H9 (cell line): ENCODE measurements around the gene CPD. TPM values are rescaled to one million over a fixed set of nuclear protein-coding genes. Genes with fewer than 3 reads are reported as not detected.

Source experiments
- DNase-seq: peaks from one replicate; pipeline ENCODE4 v3.0.0-alpha.2; 2017
- H2AFZ ChIP-seq: one replicate; pipeline ENCODE4 v1.6.1; 2013; ENCODE audit warnings: mild to moderate bottlenecking, low read length, control low read depth, moderate library complexity
- H2AK5ac ChIP-seq: 2 replicates; pipeline ENCODE4 v1.6.1; 2013; ENCODE audit warnings: low read length, control low read depth, mixed read lengths; ENCODE audit not compliant: insufficient read length
- H2BK120ac ChIP-seq: one replicate; pipeline ENCODE4 v1.6.1; 2013; ENCODE audit warnings: low read depth, mild to moderate bottlenecking, low read length, control low read depth, inconsistent platforms; ENCODE audit not compliant: poor library complexity, severe bottlenecking
- H2BK12ac ChIP-seq: 2 replicates; pipeline ENCODE4 v1.6.1; 2013; ENCODE audit warnings: low read length, control low read depth, mixed read lengths, low read depth; ENCODE audit not compliant: insufficient read length
- H2BK15ac ChIP-seq: 2 replicates; pipeline ENCODE4 v1.6.1; 2013; ENCODE audit warnings: low read depth, low read length, control low read depth
- H2BK20ac ChIP-seq: one replicate; pipeline ENCODE4 v1.6.1; 2013; ENCODE audit warnings: low read depth, mild to moderate bottlenecking, low read length, control low read depth, inconsistent platforms; ENCODE audit not compliant: poor library complexity, severe bottlenecking
- H2BK5ac ChIP-seq: 2 replicates; pipeline ENCODE4 v1.6.1; 2013; ENCODE audit warnings: low read length, control low read depth, mixed read lengths; ENCODE audit not compliant: insufficient read length
- H3K14ac ChIP-seq: 2 replicates; pipeline ENCODE4 v1.6.1; 2013; ENCODE audit warnings: low read length, control low read depth; ENCODE audit not compliant: insufficient read depth
- H3K18ac ChIP-seq: 2 replicates; pipeline ENCODE4 v1.6.1; 2013; ENCODE audit warnings: low read depth, mild to moderate bottlenecking, mixed read lengths, low read length, control low read depth; ENCODE audit not compliant: insufficient read length
- H3K23ac ChIP-seq: 2 replicates; pipeline ENCODE4 v1.6.1; 2013; ENCODE audit warnings: low read length, control low read depth, mixed read lengths, low read depth; ENCODE audit not compliant: insufficient read length
- H3K23me2 ChIP-seq: 2 replicates; pipeline ENCODE4 v1.6.1; 2013; ENCODE audit warnings: low read depth, mild to moderate bottlenecking, mixed read lengths, low read length, control low read depth; ENCODE audit not compliant: insufficient read length, poor library complexity, severe bottlenecking
- H3K27ac ChIP-seq: 2 replicates; pipeline ENCODE4 v1.5.1; 2013; ENCODE audit warnings: low read length, control low read depth, mixed read lengths, low read depth; ENCODE audit not compliant: insufficient read length
- H3K27me3 ChIP-seq: 2 replicates; pipeline ENCODE4 v1.6.1; 2013; ENCODE audit warnings: low read length, control low read depth, inconsistent platforms; ENCODE audit not compliant: insufficient read depth
- H3K4ac ChIP-seq: 2 replicates; pipeline ENCODE4 v1.6.1; 2013; ENCODE audit warnings: low read depth, mild to moderate bottlenecking, control low read depth, inconsistent platforms, low read length, moderate library complexity
- H3K4me1 ChIP-seq: 2 replicates; pipeline ENCODE4 v1.6.1; 2013; ENCODE audit warnings: low read length, control low read depth, inconsistent platforms; ENCODE audit not compliant: insufficient read depth
- H3K4me2 ChIP-seq: 2 replicates; pipeline ENCODE4 v1.6.1; 2013; ENCODE audit warnings: low read length, control low read depth, mixed read lengths; ENCODE audit not compliant: insufficient read length, insufficient read depth
- H3K56ac ChIP-seq: 2 replicates; pipeline ENCODE4 v1.6.1; 2013; ENCODE audit warnings: low read depth, mild to moderate bottlenecking, mixed read lengths, low read length, control low read depth; ENCODE audit not compliant: insufficient read length
- H3K79me1 ChIP-seq: 2 replicates; pipeline ENCODE4 v1.6.1; 2013; ENCODE audit warnings: low read depth, mild to moderate bottlenecking, moderate library complexity, low read length, control low read depth, inconsistent platforms; ENCODE audit not compliant: insufficient read depth, poor library complexity, severe bottlenecking
- H3K79me2 ChIP-seq: 2 replicates; pipeline ENCODE4 v1.6.1; 2013; ENCODE audit warnings: low read length, control low read depth, inconsistent platforms; ENCODE audit not compliant: insufficient read depth
- H3K9ac ChIP-seq: 2 replicates; pipeline ENCODE4 v1.6.1; 2013; ENCODE audit warnings: low read length, control low read depth, mixed read lengths; ENCODE audit not compliant: insufficient read length; ENCODE audit errors: extremely low read depth
- H3K9me3 ChIP-seq: one replicate; pipeline ENCODE4 v1.6.1; 2013; ENCODE audit warnings: low read depth, low read length, inconsistent platforms; ENCODE audit not compliant: control insufficient read depth
- H3T11ph ChIP-seq: one replicate; pipeline ENCODE4 v1.6.1; 2013; ENCODE audit warnings: mild to moderate bottlenecking, low read length, control low read depth, inconsistent platforms
- H4K20me1 ChIP-seq: one replicate; pipeline ENCODE4 v1.6.1; 2013; ENCODE audit not compliant: control insufficient read depth, insufficient read length, insufficient read depth
- H4K5ac ChIP-seq: 2 replicates; pipeline ENCODE4 v1.6.1; 2013; ENCODE audit warnings: low read depth, mild to moderate bottlenecking, mixed read lengths, low read length, control low read depth; ENCODE audit not compliant: insufficient read length
- H4K8ac ChIP-seq: replicated peaks from 2 replicates; pipeline ENCODE4 v1.6.1; 2013; ENCODE audit warnings: low read length, control low read depth, mixed read lengths, low read depth; ENCODE audit not compliant: insufficient read length
- H4K91ac ChIP-seq: 2 replicates; pipeline ENCODE4 v1.6.1; 2013; ENCODE audit warnings: low read depth, mild to moderate bottlenecking, moderate library complexity, mixed read lengths, low read length, control low read depth; ENCODE audit not compliant: insufficient read length
- H3K27ac Mint-ChIP-seq, 3 experiments: 2 replicates in 2 of 3; 3 replicates in 1 of 3; pipeline ENCODE4 v1.8.0; 2020 to 2021; ENCODE audit warnings: mixed read lengths in 3 of 3, mild to moderate bottlenecking in 1 of 3, moderate library complexity in 1 of 3
- H3K27me3 Mint-ChIP-seq: 2 replicates; pipeline ENCODE4 v1.8.0; 2021; ENCODE audit warnings: low read depth, mild to moderate bottlenecking, moderate library complexity, mixed read lengths
- H3K36me3 Mint-ChIP-seq, 3 experiments: 2 replicates in 2 of 3; 3 replicates in 1 of 3; pipeline ENCODE4 v1.8.0; 2020 to 2021; ENCODE audit warnings: low read depth in 3 of 3, mixed read lengths in 3 of 3; ENCODE audit not compliant: insufficient read depth in 1 of 3
- H3K4me1 Mint-ChIP-seq, 2 experiments: 2 replicates each; pipeline ENCODE4 v1.8.0; 2020; ENCODE audit warnings: mixed read lengths in 2 of 2
- H3K4me3 Mint-ChIP-seq, 2 experiments: 2 replicates in 1 of 2; 3 replicates in 1 of 2; pipeline ENCODE4 v1.8.0; 2020 to 2021; ENCODE audit warnings: mild to moderate bottlenecking in 2 of 2, mixed read lengths in 2 of 2, moderate library complexity in 1 of 2
- H3K9me3 Mint-ChIP-seq, 2 experiments: 2 replicates in 1 of 2; 3 replicates in 1 of 2; pipeline ENCODE4 v1.8.0; 2020; ENCODE audit warnings: mild to moderate bottlenecking in 2 of 2, mixed read lengths in 2 of 2, moderate library complexity in 1 of 2
- whole genome bisulfite sequencing: extraction: QIAGEN DNeasy Blood & Tissue Kit; methylation state at CpG from one replicate; pipeline ENCODE4 v1.1.7; 2013; ENCODE audit warnings: missing lambda C conversion rate, low lambda C conversion rate, mixed read lengths; ENCODE audit not compliant: insufficient read length; ENCODE audit errors: extremely low coverage; 5-methylcytosine and 5-hydroxymethylcytosine counted together
- total RNA-seq: library from RNA; stranded (reverse); gene quantifications from 2 replicates; pipeline ENCODE4 v1.2.1, GENCODE V29; 2021
- TF ChIP-seq, protein P1 (sequence below): fragments of 200-600 bp; sonication (generic); conservative IDR thresholded peaks from 3 replicates; pipeline ENCODE4 v1.8.0; 2021; ENCODE audit warnings: antibody characterized with exemption, mild to moderate bottlenecking

CPD gene
- total RNA-seq, 1 experiment from 2014 or later: 47.0 TPM

DNA sequence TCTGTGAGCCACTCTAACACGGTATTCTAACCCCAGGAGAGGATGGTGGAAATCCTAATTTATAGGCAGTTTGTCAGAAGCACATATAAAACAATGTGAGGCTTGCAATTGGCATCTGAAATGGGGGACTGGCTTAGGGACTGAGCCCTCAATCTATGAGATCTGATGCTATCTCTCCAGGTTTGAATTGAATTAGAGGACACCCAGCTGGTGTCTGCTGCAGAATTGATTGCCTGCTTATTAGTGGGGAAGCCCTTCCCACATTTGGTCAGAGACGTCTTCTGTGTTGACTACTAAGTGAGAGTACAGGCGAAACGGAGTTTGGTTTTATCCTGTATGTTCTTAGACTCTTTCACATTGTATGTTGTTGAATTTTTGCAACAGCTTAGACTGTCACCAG, 31.2 kb upstream of the CPD start:
- H3K4ac ChIP-seq: no peak overlapping the region
- no peak overlapping the region for H3K23ac ChIP-seq
- no peak overlapping the region for H2BK120ac ChIP-seq
- TF ChIP-seq, protein P1, sequence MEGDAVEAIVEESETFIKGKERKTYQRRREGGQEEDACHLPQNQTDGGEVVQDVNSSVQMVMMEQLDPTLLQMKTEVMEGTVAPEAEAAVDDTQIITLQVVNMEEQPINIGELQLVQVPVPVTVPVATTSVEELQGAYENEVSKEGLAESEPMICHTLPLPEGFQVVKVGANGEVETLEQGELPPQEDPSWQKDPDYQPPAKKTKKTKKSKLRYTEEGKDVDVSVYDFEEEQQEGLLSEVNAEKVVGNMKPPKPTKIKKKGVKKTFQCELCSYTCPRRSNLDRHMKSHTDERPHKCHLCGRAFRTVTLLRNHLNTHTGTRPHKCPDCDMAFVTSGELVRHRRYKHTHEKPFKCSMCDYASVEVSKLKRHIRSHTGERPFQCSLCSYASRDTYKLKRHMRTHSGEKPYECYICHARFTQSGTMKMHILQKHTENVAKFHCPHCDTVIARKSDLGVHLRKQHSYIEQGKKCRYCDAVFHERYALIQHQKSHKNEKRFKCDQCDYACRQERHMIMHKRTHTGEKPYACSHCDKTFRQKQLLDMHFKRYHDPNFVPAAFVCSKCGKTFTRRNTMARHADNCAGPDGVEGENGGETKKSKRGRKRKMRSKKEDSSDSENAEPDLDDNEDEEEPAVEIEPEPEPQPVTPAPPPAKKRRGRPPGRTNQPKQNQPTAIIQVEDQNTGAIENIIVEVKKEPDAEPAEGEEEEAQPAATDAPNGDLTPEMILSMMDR: no peak
- WGBS: no CpG with 5 or more reads among the region's 4 CpGs
- peaks cover 0 to 3% of the 10 kb centered on the region in 2 experiments; a peak in 2 of 4 replicates for H3K4me1 Mint-ChIP-seq
- H3K27ac ChIP-seq: no peak overlapping the region
- no peak overlapping the region for H3K18ac ChIP-seq
- H2AFZ ChIP-seq: no peak overlapping the region
- DNase-seq: no peak
- no peak overlapping the region for H4K91ac ChIP-seq
- H2BK5ac ChIP-seq: no peak overlapping the region
- H3K79me1 ChIP-seq: no peaks in the 10 kb centered on the region
- no peak overlapping the region for H3K14ac ChIP-seq
- H3K36me3 Mint-ChIP-seq: no peaks in the 10 kb centered on the region
- H2BK20ac ChIP-seq: no peak overlapping the region
- no peaks in the 10 kb centered on the region for H3K9me3 ChIP-seq
- H3K56ac ChIP-seq: no peak overlapping the region
- no peaks in the 10 kb centered on the region; the same call in none of the 2 replicates for H3K27me3 Mint-ChIP-seq
- H2BK12ac ChIP-seq: no peak overlapping the region
- H3K79me2 ChIP-seq: no peaks in the 10 kb centered on the region
- H4K20me1 ChIP-seq: no peaks in the 10 kb centered on the region
- no peak overlapping the region for H3K4me3 Mint-ChIP-seq
- H3K4me1 ChIP-seq: no peaks in the 10 kb centered on the region
- H2AK5ac ChIP-seq: no peak overlapping the region
- H3K27ac Mint-ChIP-seq: no peak overlapping the region
- no peak overlapping the region for H3K9ac ChIP-seq
- H3T11ph ChIP-seq: no peak overlapping the region
- H4K8ac ChIP-seq: no peak overlapping the region
- H2BK15ac ChIP-seq: no peak overlapping the region
- no peaks in the 10 kb centered on the region for H3K27me3 ChIP-seq
- H3K4me2 ChIP-seq: no peak overlapping the region
- no peaks in the 10 kb centered on the region for H3K9me3 Mint-ChIP-seq
- H4K5ac ChIP-seq: no peak overlapping the region
- H3K23me2 ChIP-seq: no peaks in the 10 kb centered on the region
